GM23248 (cell line): ENCODE data around the gene TTBK2. TPM values are rescaled to one million over a fixed set of nuclear protein-coding genes. Genes with fewer than 3 reads are reported as not detected.

Experiments
- DNase-seq: peaks from one replicate; pipeline ENCODE4 v3.0.0-alpha.2; 2015
- H2AFZ ChIP-seq: fragments of 200-600 bp; sonication (generic); 2 replicates; pipeline ENCODE4 v1.6.1; 2016; ENCODE audit warnings: antibody characterized with exemption
- H3F3A ChIP-seq: fragments of 200-600 bp; sonication (generic); 2 replicates; pipeline ENCODE4 v1.6.1; 2016; ENCODE audit warnings: mild to moderate bottlenecking, antibody characterized with exemption, mixed run types; ENCODE audit not compliant: insufficient read depth
- H3K27ac ChIP-seq: fragments of 200-600 bp; sonication (generic); 2 replicates; pipeline ENCODE4 v1.5.1; 2016; ENCODE audit warnings: mild to moderate bottlenecking
- H3K27me3 ChIP-seq: fragments of 200-600 bp; sonication (generic); replicated peaks from 2 replicates; pipeline ENCODE4 v1.6.1; 2016; ENCODE audit warnings: mild to moderate bottlenecking; ENCODE audit not compliant: insufficient read depth
- H3K36me3 ChIP-seq: fragments of 200-600 bp; sonication (generic); 2 replicates; pipeline ENCODE4 v1.6.1; 2016; ENCODE audit warnings: low read depth, mild to moderate bottlenecking
- H3K4me1 ChIP-seq: fragments of 200-600 bp; sonication (generic); 2 replicates; pipeline ENCODE4 v1.6.1; 2016; ENCODE audit warnings: mild to moderate bottlenecking; ENCODE audit not compliant: insufficient read depth
- H3K4me2 ChIP-seq: fragments of 200-600 bp; sonication (generic); one replicate; pipeline ENCODE4 v1.6.1; 2016; ENCODE audit warnings: mild to moderate bottlenecking; ENCODE audit not compliant: unreplicated experiment
- H3K4me3 ChIP-seq: fragments of 200-600 bp; sonication (generic); 2 replicates; pipeline ENCODE4 v1.5.1; 2016; ENCODE audit warnings: mild to moderate bottlenecking
- H3K79me2 ChIP-seq: fragments of 200-600 bp; sonication (generic); 2 replicates; pipeline ENCODE4 v1.6.1; 2016; ENCODE audit warnings: mild to moderate bottlenecking; ENCODE audit not compliant: insufficient read depth
- H3K9ac ChIP-seq: fragments of 200-600 bp; sonication (generic); 2 replicates; pipeline ENCODE4 v1.6.1; 2016; ENCODE audit warnings: mild to moderate bottlenecking
- H3K9me2 ChIP-seq: fragments of 200-600 bp; sonication (generic); 2 replicates; pipeline ENCODE4 v1.6.1; 2016; ENCODE audit warnings: mixed run types, mild to moderate bottlenecking, moderate library complexity; ENCODE audit not compliant: insufficient read depth
- H3K9me3 ChIP-seq: fragments of 200-600 bp; sonication (generic); one replicate; pipeline ENCODE4 v1.6.1; 2017; ENCODE audit warnings: low read depth
- H4K20me1 ChIP-seq: fragments of 200-600 bp; sonication (generic); 2 replicates; pipeline ENCODE4 v1.6.0; 2016; ENCODE audit not compliant: insufficient read depth
- EZH2 ChIP-seq: fragments of 200-600 bp; sonication (generic); IDR thresholded peaks from 2 replicates; pipeline ENCODE4 v1.6.1; 2018; ENCODE audit warnings: antibody characterized with exemption, mild to moderate bottlenecking; ENCODE audit not compliant: insufficient read depth, poor library complexity, severe bottlenecking
- EZH2phosphoT487 ChIP-seq: fragments of 200-600 bp; sonication (generic); IDR thresholded peaks from 2 replicates; pipeline ENCODE4 v1.6.1; 2018; ENCODE audit warnings: antibody characterized with exemption, moderate library complexity, mild to moderate bottlenecking, low read depth; ENCODE audit not compliant: insufficient read depth
- WGBS, 2 experiments: methylation state at CpG; one replicate each; pipeline ENCODE4 v1.1.6; 2015 to 2017; ENCODE audit warnings: low lambda C conversion rate in 2 of 2, low coverage in 1 of 2; ENCODE audit errors: missing lambda C conversion rate in 2 of 2; 5-methylcytosine and 5-hydroxymethylcytosine counted together
- in situ Hi-C: fragments of 300-500 bp; cut with MboI; formaldehyde crosslinking; loops from 2 replicates; pipeline ENCODE4 v1.15.0; 2020
- polyA plus RNA-seq: library from polyadenylated mRNA; unstranded; fragments of >200 nt; fragmentation: Nextera tagmentation; extraction: Ambion mirVana; gene quantifications from 2 replicates; pipeline ENCODE4 v1.2.1, GENCODE V29; 2016
- total RNA-seq: library from RNA; depleted of rRNA; stranded (reverse); fragments of >200 nt; shearing (Covaris generic); gene quantifications from 2 replicates; pipeline ENCODE4 v1.2.3, GENCODE V29; 2014

The TTBK2 gene
- total and polyA plus RNA-seq, 2 experiments from 2014 or later, result 5.1 to 6.3 TPM

DNA sequence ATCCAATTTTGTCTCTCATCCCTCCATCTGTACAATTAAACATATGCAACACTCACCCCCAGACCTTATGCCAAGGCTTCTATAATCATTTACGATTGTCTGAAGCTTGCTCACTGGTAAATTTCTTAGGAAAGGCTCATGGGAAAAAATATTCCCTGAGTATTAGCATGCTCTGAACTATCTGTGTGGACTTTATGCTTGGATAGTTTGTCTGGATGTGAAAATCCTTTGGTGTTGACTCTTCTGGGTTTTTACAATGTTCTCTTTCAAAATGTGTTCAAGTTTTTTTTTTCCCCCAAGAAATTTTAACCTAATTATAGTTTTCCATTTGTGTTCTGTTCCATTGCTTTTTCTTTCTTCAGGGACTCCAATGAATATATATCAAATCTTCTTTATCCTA, 19.9 kb upstream of the TTBK2 start:
- Histone ChIP-seq H4K20me1 (no peaks in the 10 kb centered on the region), H3K36me3 (peaks cover 18% of the 10 kb centered on the region), H2AFZ (no peak overlapping the region), H3K9me3 (no peaks in the 10 kb centered on the region), H3K4me3 (no peak overlapping the region), H3K9ac (no peak overlapping the region), H3K79me2 (no peaks in the 10 kb centered on the region), H3K27me3 (no peaks in the 10 kb centered on the region), H3F3A (no peaks in the 10 kb centered on the region), H3K4me1 (no peaks in the 10 kb centered on the region), H3K4me2 (no peak overlapping the region), H3K9me2 (no peaks in the 10 kb centered on the region), H3K27ac (no peak overlapping the region)
- WGBS, 2 experiments, result 100% methylated on average over 1 of the region's 1 CpG
- in situ Hi-C loops, result no loop called here
- TF ChIP-seq EZH2phosphoT487, result no peak
- TF ChIP-seq EZH2, result no peak
- no peak for DNase-seq

DNA sequence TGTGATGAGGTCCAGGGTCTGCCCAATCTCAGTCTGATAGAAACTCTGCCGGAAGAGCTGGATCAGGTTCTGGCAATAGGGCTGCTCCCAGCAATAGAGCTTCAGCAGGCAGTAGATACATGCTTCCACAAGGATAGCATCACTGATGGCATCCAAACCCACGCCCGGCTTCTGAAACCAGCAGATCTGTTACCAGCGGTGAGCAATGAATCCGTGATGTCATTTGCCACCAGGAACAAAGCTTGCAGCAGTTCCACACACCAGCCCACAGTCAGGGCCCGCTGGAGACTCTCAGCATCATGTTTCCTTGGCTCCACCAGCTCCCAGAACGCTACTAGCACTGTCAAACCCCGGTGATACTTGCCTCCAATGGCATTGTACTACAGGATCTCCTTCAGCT, 19.3 kb upstream of the TTBK2 start:
- H3F3A ChIP-seq, result no peaks in the 10 kb centered on the region; the same call in 1 of the 2 replicates
- no peak overlapping the region for H3K27ac ChIP-seq
- H3K4me1 ChIP-seq, result no peaks in the 10 kb centered on the region
- H3K4me2 ChIP-seq, result no peak overlapping the region
- no peak overlapping the region for H3K9ac ChIP-seq
- H3K79me2 ChIP-seq, result no peaks in the 10 kb centered on the region
- in situ Hi-C loops, result no loop called here
- no peaks in the 10 kb centered on the region for H3K27me3 ChIP-seq
- no peak for TF ChIP-seq EZH2phosphoT487
- peaks cover 13% of the 10 kb centered on the region for H3K36me3 ChIP-seq
- H4K20me1 ChIP-seq, result no peaks in the 10 kb centered on the region
- no peak overlapping the region for H3K4me3 ChIP-seq
- no peak for DNase-seq
- no peaks in the 10 kb centered on the region for H3K9me2 ChIP-seq
- H3K9me3 ChIP-seq, result no peaks in the 10 kb centered on the region
- 89 to 91% methylated on average over 8 of the region's 8 CpGs for WGBS, 2 experiments
- no peak overlapping the region for H2AFZ ChIP-seq

DNA sequence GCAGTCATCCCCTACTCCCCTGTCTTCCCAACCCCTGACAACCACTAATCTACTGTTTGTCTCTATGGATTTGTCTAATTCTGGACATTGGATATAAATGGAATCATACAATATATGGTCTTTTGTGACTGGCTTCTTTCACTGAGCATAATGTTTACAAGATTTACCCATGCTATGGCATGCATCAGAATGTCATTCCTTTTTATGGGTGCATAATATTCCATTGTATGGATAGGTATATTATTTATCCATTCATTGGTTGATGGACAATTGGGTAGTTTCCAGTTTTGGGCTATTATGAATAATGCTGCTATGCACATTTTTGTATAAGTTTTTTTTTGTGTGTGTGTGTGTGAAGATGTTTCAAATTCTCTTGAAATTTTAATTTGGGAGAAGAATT, 16.6 kb upstream of the TTBK2 start:
- H4K20me1 ChIP-seq, result no peaks in the 10 kb centered on the region
- in situ Hi-C loops, result no loop called here

DNA sequence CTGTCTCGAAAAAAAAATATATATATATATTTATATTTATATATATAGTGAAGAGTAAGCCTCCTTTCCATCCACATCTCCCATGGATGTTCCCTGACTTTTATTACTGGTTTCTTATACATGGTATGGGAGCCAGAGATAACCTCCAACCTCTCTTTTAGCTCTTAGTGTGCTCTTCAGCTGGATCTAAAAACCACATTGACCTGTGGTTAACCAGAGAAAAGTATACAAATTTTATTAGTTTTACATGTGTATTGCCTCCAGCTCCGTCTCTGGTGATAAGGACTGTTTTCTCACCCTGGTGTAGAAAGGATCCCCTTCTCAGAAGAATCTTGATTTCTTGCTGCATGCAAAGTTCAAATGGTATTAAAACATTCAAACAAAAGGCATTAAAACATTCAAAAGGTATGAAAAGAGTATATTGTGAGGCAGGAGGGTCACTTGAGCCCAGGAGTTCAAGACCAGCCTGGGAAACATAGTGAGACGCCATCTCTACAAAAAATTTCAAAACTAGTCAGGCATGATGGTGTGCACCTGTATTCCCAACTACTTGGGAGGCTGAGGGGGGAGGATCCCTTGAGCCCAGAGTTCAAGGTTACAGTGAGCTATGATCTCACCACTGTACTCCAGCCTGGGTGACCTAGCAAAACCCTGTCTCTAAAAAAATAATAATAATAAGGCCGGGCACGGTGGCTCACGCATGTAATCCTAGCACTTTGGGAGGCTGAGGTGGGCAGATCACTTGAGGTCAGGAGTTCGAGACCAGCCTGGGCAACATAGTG, 13.5 kb upstream of the TTBK2 start:
- no peak for DNase-seq
- no peaks in the 10 kb centered on the region for H3K36me3 ChIP-seq
- H3K9me2 ChIP-seq, result no peaks in the 10 kb centered on the region
- no peaks in the 10 kb centered on the region for H4K20me1 ChIP-seq
- no peak overlapping the region for H2AFZ ChIP-seq
- H3K4me2 ChIP-seq, result no peak overlapping the region
- no peaks in the 10 kb centered on the region; the same call in 1 of the 2 replicates for H3F3A ChIP-seq
- in situ Hi-C loops, result no loop called here
- no peaks in the 10 kb centered on the region for H3K9me3 ChIP-seq
- H3K27ac ChIP-seq, result no peak overlapping the region
- H3K9ac ChIP-seq, result no peak overlapping the region
- H3K4me3 ChIP-seq, result no peak overlapping the region
- no peaks in the 10 kb centered on the region for H3K79me2 ChIP-seq
- no peak for TF ChIP-seq EZH2phosphoT487
- TF ChIP-seq EZH2, result no peak
- H3K4me1 ChIP-seq, result no peaks in the 10 kb centered on the region
- no peaks in the 10 kb centered on the region for H3K27me3 ChIP-seq
- WGBS, 2 experiments, result 85 to 90% methylated on average over 7 of the region's 7 CpGs

More for the DNA sequence above, 16.6 kb upstream of the TTBK2 start:
- no peaks in the 10 kb centered on the region for H3K9me2 ChIP-seq
- TF ChIP-seq EZH2, result no peak
- no peak for TF ChIP-seq EZH2phosphoT487
- no peak overlapping the region for H3K27ac ChIP-seq
- H3K4me3 ChIP-seq, result no peak overlapping the region
- no peaks in the 10 kb centered on the region for H3K79me2 ChIP-seq
- H3K4me1 ChIP-seq, result no peaks in the 10 kb centered on the region
- H3K36me3 ChIP-seq, result no peaks in the 10 kb centered on the region
- H3F3A ChIP-seq, result no peaks in the 10 kb centered on the region; the same call in 1 of the 2 replicates
- H3K9me3 ChIP-seq, result no peaks in the 10 kb centered on the region
- H3K9ac ChIP-seq, result no peak overlapping the region
- DNase-seq, result no peak
- H3K4me2 ChIP-seq, result no peak overlapping the region
- H2AFZ ChIP-seq, result no peak overlapping the region
- no peaks in the 10 kb centered on the region for H3K27me3 ChIP-seq
